GM21576 (cell line): Measurements from ENCODE around the gene PBX1.

Source experiments
- ATAC-seq: cut with Tn5 transposase; IDR thresholded peaks from one replicate; pipeline ENCODE4 v1.9.1; 2021; ENCODE audit warnings: mild to moderate bottlenecking, moderate library complexity; ENCODE audit not compliant: unreplicated experiment

The PBX1 gene

DNA sequence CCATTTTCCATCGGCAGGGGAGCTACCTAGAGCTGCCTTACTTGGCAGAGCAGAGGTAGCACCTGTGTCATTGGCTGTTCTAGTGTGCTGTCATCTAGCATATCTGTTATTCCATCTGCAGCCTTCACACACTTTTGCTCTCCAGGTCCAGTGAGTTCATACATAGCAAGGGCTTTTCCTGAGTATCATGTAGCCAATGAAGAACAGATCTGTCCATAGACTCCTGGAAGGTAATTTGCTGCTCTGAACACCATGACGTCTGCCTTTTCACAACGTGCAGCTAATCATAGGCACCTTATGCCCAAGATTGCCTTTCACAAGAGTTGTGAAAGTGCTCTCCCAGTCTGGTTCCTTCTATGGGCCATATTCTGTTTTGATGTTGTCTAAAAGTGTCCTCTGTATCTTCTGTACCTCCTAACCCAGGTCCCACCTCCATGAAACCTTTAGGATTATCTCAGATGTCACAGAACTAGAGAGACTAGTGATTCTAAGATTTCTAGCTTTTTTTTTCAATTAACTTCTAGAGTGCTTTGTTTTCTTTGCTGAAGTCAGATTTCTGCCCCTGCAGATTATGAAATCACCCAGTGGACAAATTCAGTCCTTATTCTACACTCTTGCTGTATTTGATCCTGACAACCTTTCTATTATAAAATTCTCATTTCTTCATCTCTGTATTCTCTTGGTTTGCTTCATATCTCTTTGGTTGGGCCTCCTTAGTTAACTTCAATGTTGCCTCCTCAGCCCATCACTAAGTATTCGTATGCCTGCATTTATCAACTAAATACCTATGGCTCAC is 134.8 kb downstream of the PBX1 start:
- no peak for ATAC-seq

DNA sequence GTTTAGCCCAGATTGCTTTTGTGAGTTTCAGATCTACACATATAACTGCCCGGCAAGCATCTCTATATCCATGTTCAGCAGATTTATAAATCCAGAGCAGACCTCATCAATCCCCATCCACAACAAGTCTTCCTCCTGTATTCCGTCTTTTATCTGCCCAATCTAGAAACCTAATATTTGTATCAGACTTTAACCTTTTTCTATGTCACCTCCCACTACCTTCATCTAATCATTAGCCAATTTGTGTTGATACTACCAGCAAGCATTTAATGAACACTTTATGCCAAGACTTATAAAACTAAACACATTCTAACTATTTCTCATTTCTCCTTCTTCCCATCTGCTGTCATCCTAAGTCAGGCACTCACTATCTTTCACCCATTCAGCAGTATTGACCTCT is 135.5 kb downstream of the PBX1 start:
- ATAC-seq, result no peak

DNA sequence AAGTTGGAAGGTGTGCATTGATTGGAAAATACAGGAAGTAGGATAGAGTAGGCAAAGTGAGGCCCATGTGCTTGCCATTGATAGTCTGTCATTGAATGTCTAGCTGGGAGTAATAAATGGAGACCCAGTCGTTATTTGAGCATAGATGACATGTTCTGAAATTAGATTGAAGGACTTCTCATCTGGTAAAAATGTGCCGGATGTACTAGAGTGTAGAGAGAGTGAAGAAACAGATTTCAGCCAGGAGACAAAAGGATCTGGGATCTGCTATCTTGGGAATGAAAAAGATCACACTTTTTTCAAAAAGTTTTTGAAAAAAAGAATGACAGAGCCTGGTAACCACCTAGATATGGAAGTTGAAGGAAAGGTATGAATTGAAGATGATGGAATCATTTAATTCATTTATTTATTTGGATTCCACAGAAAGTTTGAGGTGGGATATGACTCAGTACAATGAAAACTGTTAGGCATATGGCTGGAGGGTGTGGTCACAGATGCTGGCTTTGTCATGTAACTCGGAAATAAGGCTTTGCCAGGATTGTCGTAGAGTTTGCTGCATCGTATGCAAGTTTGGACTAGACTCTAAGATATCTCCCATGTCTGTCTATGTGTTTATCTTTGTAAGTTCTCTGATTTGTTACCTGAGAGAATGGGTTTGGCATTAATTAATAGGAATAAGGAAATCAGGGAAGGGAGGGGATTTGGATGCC is 137.1 kb downstream of the PBX1 start:
- no peak for ATAC-seq

DNA sequence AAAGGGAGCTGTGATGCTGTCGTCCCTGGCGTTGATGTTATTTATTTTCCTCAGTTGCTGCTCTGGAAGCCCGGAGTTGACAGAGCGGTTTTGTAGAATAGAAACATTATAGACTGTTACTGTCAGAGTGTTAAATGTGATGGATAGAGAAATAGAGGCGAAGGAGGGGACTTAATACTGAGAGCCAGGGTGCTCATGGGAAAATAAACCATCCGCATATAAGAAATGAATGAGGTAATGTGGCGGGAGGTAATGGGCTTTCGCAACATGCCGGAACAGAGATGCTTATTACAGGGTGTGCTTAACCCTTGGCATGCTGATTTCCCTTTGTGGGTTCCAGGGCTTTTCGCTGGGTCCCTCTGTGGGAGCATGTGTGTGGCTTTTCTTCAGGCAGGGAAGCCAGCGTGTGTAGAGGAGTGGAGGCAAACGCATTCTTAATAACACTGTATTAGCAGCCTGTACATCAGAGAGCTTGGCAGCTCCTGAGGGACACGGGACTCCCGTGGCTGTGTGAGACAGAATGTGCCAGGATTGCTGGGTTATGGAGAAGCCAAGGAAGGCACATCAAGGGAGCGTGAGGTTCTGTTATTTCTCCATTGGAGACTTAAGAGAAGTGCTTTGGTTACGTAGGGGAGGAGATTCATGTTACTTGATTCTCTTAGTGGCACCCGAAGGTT is 141.0 kb downstream of the PBX1 start:
- ATAC-seq, result no peak

DNA sequence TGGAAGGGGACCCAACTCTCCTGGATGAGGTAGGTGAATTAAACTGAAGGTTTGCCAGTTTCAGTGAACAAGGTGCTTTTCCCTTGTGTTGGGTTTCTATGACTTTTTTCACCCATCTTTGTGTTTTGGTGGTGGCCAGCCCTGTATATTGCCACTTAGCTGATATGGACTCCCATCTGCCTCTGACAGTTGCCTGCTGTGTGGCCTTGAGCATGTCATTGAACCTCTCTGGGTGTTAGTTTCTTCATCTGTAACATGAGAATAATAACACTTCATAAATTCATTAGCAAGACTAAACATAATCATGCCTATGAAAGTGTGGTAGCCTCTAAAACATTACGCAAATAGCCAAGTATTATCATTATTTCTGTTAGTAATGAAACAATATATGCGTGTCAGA is 141.7 kb downstream of the PBX1 start:
- ATAC-seq, result no peak

DNA sequence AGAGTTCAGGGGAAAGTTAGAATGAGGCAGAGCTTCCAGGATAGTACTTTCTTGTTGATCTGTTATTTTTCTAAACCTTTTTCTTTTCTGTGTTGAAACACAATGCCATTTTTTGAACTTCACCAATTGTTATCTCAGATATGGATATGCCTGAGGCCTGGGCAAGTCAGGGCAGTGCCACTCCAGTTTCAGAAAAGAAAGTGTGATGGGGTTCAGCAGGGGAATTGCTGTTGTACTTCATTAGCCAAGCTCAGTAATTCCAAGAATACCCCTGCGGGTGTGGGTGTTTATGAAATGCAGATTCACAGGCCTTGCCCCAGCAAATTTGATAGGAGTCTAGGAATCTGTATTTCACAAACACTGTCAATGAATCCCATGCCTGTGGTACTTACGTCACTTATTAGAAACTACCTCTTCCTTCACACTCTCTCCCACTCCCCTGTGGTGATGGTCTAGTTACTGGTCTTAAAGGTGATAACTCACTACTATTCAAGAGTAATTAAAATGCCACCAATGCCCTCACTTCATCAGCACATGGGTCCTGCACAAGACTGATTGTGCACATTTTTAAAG is 142.3 kb downstream of the PBX1 start:
- ATAC-seq, result no peak

DNA sequence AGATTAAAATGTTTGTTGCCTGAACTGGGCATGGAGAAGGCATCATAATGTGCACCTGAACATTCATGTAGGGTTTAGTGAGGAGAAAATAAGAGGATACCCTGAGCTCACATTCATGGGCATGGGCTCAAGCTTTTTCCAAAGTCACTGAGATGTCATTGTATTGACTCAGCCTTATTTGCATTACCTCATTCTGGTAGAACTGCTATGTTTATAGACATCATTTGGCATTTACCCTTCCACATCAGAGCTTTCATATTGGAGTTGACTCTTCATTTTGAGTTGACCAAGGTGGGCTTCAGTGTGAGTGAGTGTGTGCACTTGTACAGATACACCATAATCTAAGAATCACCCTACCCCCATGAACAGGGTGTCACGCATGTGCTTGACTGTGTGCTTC is 143.2 kb downstream of the PBX1 start:
- no peak for ATAC-seq

DNA sequence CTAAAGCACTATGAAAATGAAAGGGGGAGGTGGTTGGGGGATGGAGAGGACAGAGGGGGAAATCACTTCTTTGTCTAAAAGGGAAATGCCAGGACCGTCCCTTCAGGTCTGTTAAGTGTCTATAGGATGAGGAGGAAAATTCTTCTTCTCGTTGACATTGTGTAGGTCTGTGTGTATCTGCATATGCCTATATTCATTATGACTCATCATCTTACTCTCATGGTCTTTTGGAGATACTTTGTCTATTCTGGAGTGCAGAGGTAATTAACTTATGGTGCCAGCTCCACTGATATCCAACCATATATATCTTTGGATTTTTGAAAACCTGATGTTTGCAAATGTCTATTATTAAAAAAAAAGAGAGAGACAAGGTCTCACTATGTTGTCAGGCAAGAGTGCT is 143.7 kb downstream of the PBX1 start:
- ATAC-seq, result no peak

DNA sequence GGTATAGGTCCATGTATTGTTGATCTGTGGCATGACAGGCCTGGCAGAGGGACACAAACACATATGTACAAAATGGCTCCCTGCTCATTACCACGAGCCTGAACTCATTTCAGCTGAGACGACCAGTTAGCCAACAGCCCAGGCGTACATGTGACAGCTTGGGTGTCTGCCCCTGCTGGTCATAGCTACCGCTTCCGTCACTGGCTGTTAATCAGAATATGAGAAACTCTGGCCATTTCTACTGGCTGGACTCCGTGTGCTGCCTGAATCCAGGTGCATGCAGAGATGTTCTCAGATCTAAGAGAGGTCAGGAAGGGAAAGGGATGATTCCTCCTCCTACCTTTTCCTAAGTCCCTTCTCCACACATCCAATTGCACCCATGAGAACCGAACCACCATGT is 144.5 kb downstream of the PBX1 start:
- no peak for ATAC-seq

DNA sequence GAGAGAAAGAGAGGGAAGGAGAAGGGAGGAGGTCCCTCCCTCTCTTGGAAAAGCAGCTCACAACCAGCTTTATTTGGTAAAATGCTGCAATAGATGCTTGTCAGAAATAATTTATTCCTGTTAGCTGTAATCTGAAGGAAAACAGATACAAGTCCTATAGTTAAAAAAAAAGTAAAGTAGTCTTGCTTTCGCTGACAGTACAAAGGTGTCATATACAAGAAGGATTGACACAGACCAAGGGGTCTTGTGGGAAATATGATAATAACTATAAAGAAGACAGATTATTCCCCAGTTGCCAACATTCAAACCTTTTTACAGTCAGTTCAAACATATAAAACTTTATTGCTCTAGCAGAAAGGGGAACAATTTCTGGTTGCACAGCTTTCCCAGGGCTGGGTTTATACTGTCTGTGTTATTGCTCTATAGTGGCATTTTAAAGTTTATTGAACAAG is 145.0 kb downstream of the PBX1 start:
- no peak for ATAC-seq

DNA sequence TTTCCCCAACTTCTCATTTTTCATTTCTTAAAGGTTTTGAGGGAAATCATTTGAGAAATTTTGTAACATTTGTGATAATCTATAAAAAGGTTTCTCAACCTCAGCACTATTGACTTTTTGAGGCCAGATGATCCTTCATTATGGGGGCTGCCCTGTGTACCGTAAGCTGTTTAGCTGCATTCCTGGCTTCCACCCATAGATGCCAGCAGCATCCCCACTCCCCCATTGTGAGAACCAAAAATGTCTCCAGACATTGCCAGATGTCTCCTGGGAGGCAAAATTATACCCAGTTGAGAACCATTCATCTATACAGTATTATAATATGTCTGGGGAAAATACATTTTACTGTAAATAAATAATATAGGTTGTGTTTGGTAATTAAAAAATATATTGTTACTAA is 146.0 kb downstream of the PBX1 start:
- ATAC-seq, result no peak

DNA sequence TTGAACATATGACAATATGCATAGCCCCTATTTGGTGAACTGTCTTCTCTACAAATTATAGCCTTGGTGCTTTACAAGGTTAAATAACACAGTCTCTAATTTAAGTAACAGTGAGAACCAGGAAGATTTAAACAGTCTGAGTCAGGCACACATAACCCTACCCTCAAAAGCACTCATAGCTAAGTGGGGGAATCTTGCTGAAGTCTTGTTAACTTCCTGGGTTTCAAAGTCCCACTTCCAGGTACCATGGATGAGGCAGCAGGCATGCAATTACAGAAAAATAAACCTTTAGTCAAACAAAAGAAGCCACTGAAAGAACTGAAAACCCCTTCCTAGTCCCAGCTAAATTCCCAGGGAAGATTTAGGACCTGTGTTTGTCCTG is 147.6 kb downstream of the PBX1 start:
- no peak for ATAC-seq

DNA sequence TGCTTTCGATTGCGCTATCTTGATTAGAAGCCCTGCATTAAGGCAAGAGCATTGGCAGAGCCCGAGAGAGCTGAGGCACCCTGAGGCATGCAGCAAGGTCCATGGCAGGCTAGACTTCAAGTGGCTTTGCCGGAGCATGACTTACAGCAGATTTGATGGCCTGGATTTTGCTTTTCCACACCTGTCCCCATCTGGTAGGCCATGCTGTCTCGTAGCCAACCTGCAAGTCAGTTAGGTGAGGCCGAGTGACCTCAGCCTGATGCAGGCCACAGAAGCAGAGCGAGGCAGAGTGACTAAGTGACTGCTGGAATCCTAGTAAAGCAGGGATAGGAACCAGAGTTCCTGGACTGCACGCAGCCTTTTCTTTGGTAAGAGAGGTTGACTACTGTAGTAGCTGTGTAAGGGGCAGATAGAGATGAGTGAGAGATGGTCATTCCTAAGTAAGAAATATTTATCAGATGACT is 148.9 kb downstream of the PBX1 start:
- no peak for ATAC-seq

DNA sequence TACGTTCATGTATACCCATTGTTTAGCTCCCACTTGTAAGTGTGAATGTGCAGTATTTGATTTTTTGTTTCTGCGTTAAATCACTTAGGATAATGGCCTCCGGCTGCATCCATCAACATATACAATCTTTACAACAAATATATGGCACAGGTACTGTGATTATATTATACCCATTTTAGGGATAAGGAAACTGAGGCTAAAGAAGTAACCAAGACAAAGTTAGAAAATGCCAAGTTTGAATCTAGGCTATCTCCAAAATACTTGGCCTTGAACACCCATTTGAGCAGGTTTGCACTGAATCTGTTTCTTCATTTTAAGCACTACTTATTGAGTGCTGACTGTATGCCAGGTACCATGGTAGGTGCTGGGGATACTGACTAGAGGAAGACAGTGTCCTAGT is 149.6 kb downstream of the PBX1 start:
- no peak for ATAC-seq

DNA sequence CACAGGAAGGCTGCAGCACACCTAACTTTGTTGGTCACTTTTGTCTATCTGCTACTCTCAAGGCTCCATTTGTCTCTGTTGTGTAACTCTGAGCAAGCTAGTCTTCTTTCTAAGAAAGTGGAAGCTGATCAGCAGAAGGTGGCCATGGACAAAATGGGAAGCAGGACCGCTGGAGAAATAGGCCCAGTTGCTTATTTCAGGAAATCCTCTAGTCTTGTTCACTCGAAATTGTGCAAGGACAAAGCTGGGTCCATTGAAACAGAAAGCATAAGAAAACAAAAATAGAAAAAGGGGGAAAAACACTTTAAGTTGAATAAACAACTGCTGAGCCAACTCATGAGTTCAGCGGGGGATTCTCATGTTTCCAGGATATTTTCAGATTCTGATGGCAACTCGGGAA is 150.1 kb downstream of the PBX1 start:
- ATAC-seq, result no peak

DNA sequence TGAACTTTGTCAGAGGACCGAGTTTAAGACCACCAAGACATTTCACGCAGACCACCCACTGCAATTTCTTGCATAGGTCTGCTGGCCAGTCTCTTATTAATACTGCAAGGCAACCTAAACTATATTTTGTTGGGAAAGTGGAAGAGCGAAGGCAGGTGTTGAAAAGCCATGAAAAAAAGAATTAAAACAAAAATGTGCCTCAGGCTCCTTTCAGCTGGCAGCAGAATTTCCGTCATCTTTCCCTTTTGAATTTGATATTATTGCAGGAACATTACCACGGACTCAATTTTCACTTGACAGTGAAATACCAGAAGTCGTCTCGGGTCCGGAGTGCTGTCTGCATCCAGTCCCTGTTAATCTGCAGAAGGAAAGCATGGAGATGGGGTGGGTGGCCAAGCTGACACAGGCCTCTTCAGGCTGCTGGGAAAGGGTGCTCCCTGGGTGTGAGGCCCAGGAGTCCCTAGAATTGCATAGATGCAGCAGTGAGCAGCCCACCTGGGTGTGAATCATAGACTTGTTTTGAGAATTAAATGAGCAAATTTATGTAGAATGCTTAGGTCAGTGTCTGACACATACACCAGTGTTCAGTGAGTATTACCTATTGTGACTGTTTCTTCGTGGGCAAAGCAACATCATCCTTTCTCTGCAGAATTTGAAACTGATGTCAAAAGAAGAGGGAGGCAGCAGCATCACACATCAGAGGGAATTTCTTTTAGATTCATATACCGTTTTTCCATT is 150.7 kb downstream of the PBX1 start:
- no peak for ATAC-seq

DNA sequence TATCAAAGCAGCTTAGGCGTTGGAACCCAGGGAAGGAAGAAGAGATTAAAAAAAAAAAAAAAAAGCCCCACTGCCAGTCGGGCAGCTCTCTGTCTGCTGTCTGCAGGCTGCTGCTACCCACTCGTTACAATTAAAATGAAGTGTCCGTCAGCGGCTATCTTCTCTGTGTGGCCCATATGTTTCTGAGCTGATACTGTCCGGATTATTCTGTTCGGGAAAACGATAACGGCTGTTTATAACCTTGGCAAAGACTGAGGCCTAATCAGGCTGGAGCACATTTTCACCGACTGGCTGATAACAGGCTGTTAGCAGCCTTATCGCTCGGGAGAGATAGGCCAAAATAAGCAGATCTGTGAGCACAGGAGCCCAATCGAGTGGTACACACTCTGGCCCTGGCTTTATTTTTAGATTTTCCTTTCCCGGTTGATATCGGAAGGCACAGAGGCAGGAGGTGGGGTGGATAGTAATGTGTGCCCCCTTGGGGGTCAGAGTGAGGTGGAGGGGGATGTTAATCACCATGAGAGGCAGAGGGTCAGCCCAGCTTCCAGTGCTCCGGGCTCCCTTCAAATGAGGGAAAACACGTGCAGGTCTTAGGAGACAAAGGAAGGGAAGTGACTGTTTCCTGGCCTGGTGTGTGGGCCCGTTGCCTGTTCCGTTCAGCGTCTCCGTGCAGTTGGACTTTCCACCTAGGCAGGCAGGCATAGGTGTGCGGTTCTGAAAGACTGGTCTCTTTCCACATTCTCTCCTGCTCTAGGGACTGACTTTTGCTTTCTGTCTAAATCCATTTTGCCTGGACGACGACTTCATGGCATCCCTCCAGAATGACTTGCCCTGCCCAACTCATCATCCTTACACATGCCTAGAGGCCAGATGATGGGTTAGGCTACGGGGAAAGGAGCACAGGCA is 153.4 kb downstream of the PBX1 start:
- no peak for ATAC-seq

DNA sequence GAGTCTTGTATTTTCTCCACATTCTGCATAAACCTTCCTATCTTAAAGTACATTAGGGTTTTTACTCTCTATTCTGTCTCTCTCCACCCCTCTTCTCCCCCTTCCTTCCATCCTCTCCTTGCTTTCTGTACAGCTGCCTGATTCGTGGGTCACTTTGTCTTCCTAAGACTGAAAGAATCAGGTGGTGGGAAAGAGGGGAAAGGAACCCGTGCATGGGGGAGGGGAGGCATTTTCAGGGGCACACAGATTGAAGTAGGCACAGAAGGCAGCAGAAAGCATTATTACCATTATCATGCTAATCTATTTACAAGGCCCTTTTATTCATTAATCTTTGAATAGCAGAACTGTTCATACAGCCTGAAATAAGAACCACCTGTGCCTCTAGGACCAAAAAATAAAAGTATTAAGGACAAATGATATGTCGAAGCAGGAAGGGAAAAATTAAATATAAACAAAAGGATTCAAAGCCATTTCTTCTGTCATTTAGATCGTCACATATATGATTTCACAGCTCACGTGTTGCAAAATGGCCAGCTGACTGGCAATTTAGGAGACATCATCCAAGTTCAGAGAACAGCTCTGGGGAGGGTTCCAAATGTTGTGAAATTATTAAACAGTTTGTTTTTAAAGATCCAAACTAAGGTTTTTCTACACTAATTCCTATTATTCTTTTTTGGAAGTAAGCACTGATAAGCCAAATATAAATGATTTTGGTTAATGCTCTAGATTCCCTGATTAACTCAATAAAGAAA is 154.6 kb downstream of the PBX1 start:
- ATAC-seq, result no peak
